Progenitor cell of endocrine pancreas (in vitro differentiated cells): Measurements from ENCODE around the gene CCSER1. TPM values are rescaled to one million over a fixed set of nuclear protein-coding genes. Genes with fewer than 3 reads are reported as not detected.
"Not testable (repeated sequence)": the region's sequence is repeated elsewhere in the genome, so short reads cannot be mapped to it uniquely, and the experiment has no call there.

ENCODE experiments used
- DNase-seq: peaks from one replicate; pipeline ENCODE4 v3.0.0; 2021; ENCODE audit warnings: low spot score; ENCODE audit not compliant: unreplicated experiment
- H3K27ac Mint-ChIP-seq: 2 replicates; pipeline ENCODE4 v1.8.0; 2021; ENCODE audit warnings: mild to moderate bottlenecking, moderate library complexity, mixed read lengths
- H3K27me3 Mint-ChIP-seq: 2 replicates; pipeline ENCODE4 v1.8.0; 2021; ENCODE audit warnings: mixed read lengths
- H3K36me3 Mint-ChIP-seq: 2 replicates; pipeline ENCODE4 v1.8.0; 2022; ENCODE audit warnings: mixed read lengths; ENCODE audit not compliant: insufficient read depth
- H3K4me1 Mint-ChIP-seq: 2 replicates; pipeline ENCODE4 v1.8.0; 2021; ENCODE audit warnings: low read depth, mixed read lengths
- H3K4me3 Mint-ChIP-seq: 2 replicates; pipeline ENCODE4 v1.8.0; 2021; ENCODE audit warnings: low read depth, mild to moderate bottlenecking, moderate library complexity, mixed read lengths
- H3K9me3 Mint-ChIP-seq: 2 replicates; pipeline ENCODE4 v1.8.0; 2021; ENCODE audit warnings: low read depth, mixed read lengths
- CTCF ChIP-seq: fragments of 200-600 bp; sonication (generic); IDR thresholded peaks from one replicate; pipeline ENCODE4 v1.5.0; 2021; ENCODE audit warnings: antibody characterized with exemption, mild to moderate bottlenecking; ENCODE audit not compliant: unreplicated experiment
- total RNA-seq: library from RNA; stranded (reverse); gene quantifications from 2 replicates; pipeline ENCODE4 v1.2.1, GENCODE V29; 2021

Gene CCSER1
- total RNA-seq, 1 donor from 2014 or later, result 11.6 TPM

- Mint-ChIP-seq H3K9me3 (no peaks in the 10 kb centered on the region), H3K27me3 (no peaks in the 10 kb centered on the region), H3K4me3 (no peak overlapping the region), H3K27ac (peak overlapping the region; percentile 36), H3K4me1 (no peaks in the 10 kb centered on the region), H3K36me3 (no peaks in the 10 kb centered on the region)
- no peak for DNase-seq
- TF ChIP-seq CTCF, result no peak
Measured at GRCh38 chr4:90876296-90876695, 749.1 kb downstream of the CCSER1 start.

- no peak for TF ChIP-seq CTCF
- Mint-ChIP-seq H3K36me3 (no peaks in the 10 kb centered on the region), H3K4me1 (no peaks in the 10 kb centered on the region), H3K27me3 (no peaks in the 10 kb centered on the region), H3K9me3 (no peaks in the 10 kb centered on the region), H3K27ac (no peak overlapping the region), H3K4me3 (no peak overlapping the region)
- no peak for DNase-seq
Measured at GRCh38 chr4:90883519-90883918, 756.3 kb downstream of the CCSER1 start.

- Mint-ChIP-seq H3K27ac (no peak overlapping the region), H3K27me3 (no peaks in the 10 kb centered on the region), H3K4me3 (no peak overlapping the region), H3K36me3 (no peaks in the 10 kb centered on the region), H3K4me1 (no peaks in the 10 kb centered on the region), H3K9me3 (no peaks in the 10 kb centered on the region)
- TF ChIP-seq CTCF, result no peak
- DNase-seq, result no peak
Measured at GRCh38 chr4:90888571-90888970, 761.4 kb downstream of the CCSER1 start.

- H3K9me3 Mint-ChIP-seq, result no peaks in the 10 kb centered on the region
- H3K27me3 Mint-ChIP-seq, result no peaks in the 10 kb centered on the region
- H3K4me1 Mint-ChIP-seq, result no peaks in the 10 kb centered on the region
- no peak overlapping the region for H3K27ac Mint-ChIP-seq
- H3K36me3 Mint-ChIP-seq, result no peaks in the 10 kb centered on the region
- no peak for DNase-seq
- no peak for TF ChIP-seq CTCF
- no peak overlapping the region for H3K4me3 Mint-ChIP-seq
Measured at GRCh38 chr4:90889171-90889570, 762.0 kb downstream of the CCSER1 start.

GRCh38 chr4:90903413-90903812 lies 776.2 kb downstream of the CCSER1 start:
- peaks cover 19% of the 10 kb centered on the region for H3K9me3 Mint-ChIP-seq
- not testable (repeated sequence) for H3K4me3 Mint-ChIP-seq, H3K4me1 Mint-ChIP-seq, H3K27me3 Mint-ChIP-seq, DNase-seq, H3K36me3 Mint-ChIP-seq, H3K27ac Mint-ChIP-seq

GRCh38 chr4:90904021-90904420 lies 776.8 kb downstream of the CCSER1 start:
- no peak overlapping the region for H3K27ac Mint-ChIP-seq
- H3K4me1 Mint-ChIP-seq, result peaks cover 7% of the 10 kb centered on the region
- DNase-seq, result no peak
- no peaks in the 10 kb centered on the region for H3K27me3 Mint-ChIP-seq
- H3K4me3 Mint-ChIP-seq, result no peak overlapping the region
- TF ChIP-seq CTCF, result no peak
- H3K36me3 Mint-ChIP-seq, result peaks cover 2% of the 10 kb centered on the region
- H3K9me3 Mint-ChIP-seq, result peaks cover 19% of the 10 kb centered on the region
